GM12878 (cell line): ENCODE measurements around the gene PPP1R11. TPM values are rescaled to one million over a fixed set of nuclear protein-coding genes. Genes with fewer than 3 reads are reported as not detected.

ENCODE experiments used
- BACH1 ChIP-seq: fragments of 450-650 bp; IDR thresholded peaks from 2 replicates; pipeline ENCODE4 v1.6.1; 2017; ENCODE audit warnings: mild to moderate bottlenecking, borderline replicate concordance
- BMI1 ChIP-seq: fragments of 450-650 bp; IDR thresholded peaks from 2 replicates; pipeline ENCODE4 v1.6.1; 2016; ENCODE audit warnings: mild to moderate bottlenecking, moderate library complexity, borderline replicate concordance
- BRCA1 ChIP-seq: IDR thresholded peaks from 2 replicates; pipeline ENCODE4 v1.6.1; 2011; ENCODE audit warnings: low read depth, low read length, improper control_type of control experiment
- DPF2 ChIP-seq: fragments of 450-650 bp; IDR thresholded peaks from 2 replicates; pipeline ENCODE4 v1.6.1; 2017; ENCODE audit warnings: mild to moderate bottlenecking
- FOS ChIP-seq: IDR thresholded peaks from 3 replicates; pipeline ENCODE4 v1.6.1; 2011; ENCODE audit warnings: borderline replicate concordance; ENCODE audit not compliant: insufficient read length; ENCODE audit errors: extremely low read depth
- GATAD2B ChIP-seq: fragments of 450-650 bp; conservative IDR thresholded peaks from 2 replicates; pipeline ENCODE4 v1.6.1; 2017; ENCODE audit warnings: low read depth, mild to moderate bottlenecking, moderate library complexity
- HCFC1 ChIP-seq: fragments of 150-350 bp; IDR thresholded peaks from 2 replicates; pipeline ENCODE4 v1.6.1; 2014; ENCODE audit warnings: low read length
- IKZF2 ChIP-seq, 2 experiments: fragments of 450-650 bp; IDR thresholded peaks; 2 replicates each; pipeline ENCODE4 v1.6.1; 2017; ENCODE audit warnings: mild to moderate bottlenecking in 2 of 2, moderate library complexity in 2 of 2
- MEF2A ChIP-seq: IDR thresholded peaks from 2 replicates; pipeline ENCODE4 v1.6.1; 2011; ENCODE audit warnings: low read depth, mild to moderate bottlenecking, low read length, moderate library complexity; ENCODE audit not compliant: insufficient read depth
- NFYA ChIP-seq: IDR thresholded peaks from 2 replicates; pipeline ENCODE4 v1.6.1; 2011; ENCODE audit warnings: low read depth, mild to moderate bottlenecking, low read length, improper control_type of control experiment, borderline replicate concordance
- NRF1 ChIP-seq: conservative IDR thresholded peaks from 2 replicates; pipeline ENCODE4 v1.6.1; 2011; ENCODE audit warnings: mild to moderate bottlenecking, low read depth, low read length, improper control_type of control experiment
- PAX5 ChIP-seq: IDR thresholded peaks from 2 replicates; pipeline ENCODE4 v1.6.1; 2011; ENCODE audit warnings: low read depth, low read length, borderline replicate concordance
- RAD21 ChIP-seq: IDR thresholded peaks from 2 replicates; pipeline ENCODE4 v1.6.1; 2011; ENCODE audit warnings: mild to moderate bottlenecking, low read depth, low read length, moderate library complexity; ENCODE audit not compliant: insufficient read depth
- RFX5 ChIP-seq: IDR thresholded peaks from 2 replicates; pipeline ENCODE4 v1.6.1; 2011; ENCODE audit warnings: low read depth, low read length, improper control_type of control experiment
- TBL1XR1 ChIP-seq: IDR thresholded peaks from 2 replicates; pipeline ENCODE4 v1.6.1; 2012; ENCODE audit warnings: low read depth, low read length, improper control_type of control experiment
- ZBED1 ChIP-seq: IDR thresholded peaks from 2 replicates; pipeline ENCODE4 v1.6.1; 2016; ENCODE audit warnings: borderline replicate concordance
- polyA plus RNA-seq, 11 experiments: library from polyadenylated mRNA; depleted of rRNA in 4 of 11; unstranded in 6 of 11; stranded (reverse) in 5 of 11; fragments of >200 nt; fragmentation: Nextera tagmentation in 4 of 11; fragmentation: Illumina TruSeq in 1 of 11; extraction: Ambion mirVana in 4 of 11; extraction: Trizol in 1 of 11; gene quantifications; 1 replicate in 1 of 11; 2 replicates in 10 of 11; pipeline versions ENCODE4 v1.2.1 to v1.2.3, GENCODE V29; 2011 to 2016; ENCODE audit warnings: inconsistent platforms in 2 of 11, missing spikeins in 2 of 11, low read depth in 1 of 11
- total RNA-seq, 4 experiments: library from RNA; depleted of rRNA in 3 of 4; stranded (reverse); fragments of >200 nt in 3 of 4; fragmentation: Illumina TruSeq in 1 of 4; extraction: Trizol in 1 of 4; gene quantifications; 2 replicates each; pipeline versions ENCODE4 v1.2.1 to v1.2.3, GENCODE V29; 2013 to 2021
- TF ChIP-seq, protein P1 (sequence below): fragments of 150-350 bp; IDR thresholded peaks from 2 replicates; pipeline ENCODE4 v1.6.1; 2016; ENCODE audit warnings: low read depth, low read length
- TF ChIP-seq, protein P2 (sequence below): fragments of 450-650 bp; formaldehyde crosslinking; IDR thresholded peaks from 2 replicates; pipeline ENCODE4 v1.4.0; 2022; ENCODE audit warnings: mild to moderate bottlenecking, moderate library complexity
- TF ChIP-seq, protein P3 (sequence below): IDR thresholded peaks from 2 replicates; pipeline ENCODE4 v1.6.1; 2011; ENCODE audit warnings: borderline replicate concordance, low read depth, mild to moderate bottlenecking, moderate library complexity, mixed read lengths, low read length; ENCODE audit not compliant: insufficient read depth; ENCODE audit errors: extremely low read length
- TF ChIP-seq, protein P4 (sequence below): fragments of 450-650 bp; conservative IDR thresholded peaks from 2 replicates; pipeline ENCODE4 v1.6.1; 2017; ENCODE audit warnings: mild to moderate bottlenecking, moderate library complexity

The PPP1R11 gene
- total and polyA plus RNA-seq, 10 of the 15 experiments (the other 5 are each of a cell fraction or from before 2014, with no cell fraction given) = 12.6 to 56.1 (median 33.5) TPM

DNA sequence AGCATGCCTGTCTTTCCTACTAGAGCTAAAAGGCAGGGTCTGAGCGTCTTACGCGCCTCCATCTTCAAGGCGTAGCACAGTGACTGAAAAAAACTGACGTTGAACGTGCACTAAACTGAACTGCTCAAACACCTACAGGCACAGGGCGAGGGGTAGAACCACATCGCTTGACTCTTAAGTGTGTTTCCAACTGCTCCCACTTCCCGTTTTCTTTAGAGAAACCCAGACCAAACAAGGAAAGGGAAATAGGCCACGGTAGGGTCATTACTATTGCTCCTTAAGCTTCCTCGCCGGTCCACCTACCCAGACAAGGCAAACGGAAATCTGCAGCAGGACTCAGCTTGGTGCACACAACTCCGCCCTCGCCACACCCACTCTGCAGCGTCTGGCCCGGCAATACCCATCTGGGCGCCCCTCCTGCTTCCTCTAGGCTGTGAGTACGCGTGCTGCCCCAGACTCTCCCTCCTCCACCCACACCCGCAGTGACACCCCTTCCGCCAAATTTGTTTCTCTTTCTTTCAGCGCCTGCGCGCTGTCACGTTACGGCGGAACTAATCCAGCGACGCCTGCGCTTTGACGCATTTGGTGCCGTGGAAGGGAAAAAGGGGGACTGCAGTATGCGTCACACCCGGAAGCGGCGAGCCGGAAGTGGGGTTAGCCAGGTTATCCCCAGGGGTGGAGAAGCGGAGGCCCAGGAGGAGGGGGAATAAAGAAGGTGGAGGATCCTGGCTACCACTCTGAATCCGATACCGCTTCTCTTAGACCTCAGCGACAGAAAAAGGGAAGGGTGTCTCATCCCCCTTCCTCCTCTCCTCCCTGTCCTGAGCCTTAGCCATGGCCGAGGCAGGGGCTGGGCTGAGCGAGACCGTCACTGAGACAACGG lies at the start of gene PPP1R11 (continued):
- TF ChIP-seq, protein P1, sequence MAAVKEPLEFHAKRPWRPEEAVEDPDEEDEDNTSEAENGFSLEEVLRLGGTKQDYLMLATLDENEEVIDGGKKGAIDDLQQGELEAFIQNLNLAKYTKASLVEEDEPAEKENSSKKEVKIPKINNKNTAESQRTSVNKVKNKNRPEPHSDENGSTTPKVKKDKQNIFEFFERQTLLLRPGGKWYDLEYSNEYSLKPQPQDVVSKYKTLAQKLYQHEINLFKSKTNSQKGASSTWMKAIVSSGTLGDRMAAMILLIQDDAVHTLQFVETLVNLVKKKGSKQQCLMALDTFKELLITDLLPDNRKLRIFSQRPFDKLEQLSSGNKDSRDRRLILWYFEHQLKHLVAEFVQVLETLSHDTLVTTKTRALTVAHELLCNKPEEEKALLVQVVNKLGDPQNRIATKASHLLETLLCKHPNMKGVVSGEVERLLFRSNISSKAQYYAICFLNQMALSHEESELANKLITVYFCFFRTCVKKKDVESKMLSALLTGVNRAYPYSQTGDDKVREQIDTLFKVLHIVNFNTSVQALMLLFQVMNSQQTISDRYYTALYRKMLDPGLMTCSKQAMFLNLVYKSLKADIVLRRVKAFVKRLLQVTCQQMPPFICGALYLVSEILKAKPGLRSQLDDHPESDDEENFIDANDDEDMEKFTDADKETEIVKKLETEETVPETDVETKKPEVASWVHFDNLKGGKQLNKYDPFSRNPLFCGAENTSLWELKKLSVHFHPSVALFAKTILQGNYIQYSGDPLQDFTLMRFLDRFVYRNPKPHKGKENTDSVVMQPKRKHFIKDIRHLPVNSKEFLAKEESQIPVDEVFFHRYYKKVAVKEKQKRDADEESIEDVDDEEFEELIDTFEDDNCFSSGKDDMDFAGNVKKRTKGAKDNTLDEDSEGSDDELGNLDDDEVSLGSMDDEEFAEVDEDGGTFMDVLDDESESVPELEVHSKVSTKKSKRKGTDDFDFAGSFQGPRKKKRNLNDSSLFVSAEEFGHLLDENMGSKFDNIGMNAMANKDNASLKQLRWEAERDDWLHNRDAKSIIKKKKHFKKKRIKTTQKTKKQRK = no peak
- TF ChIP-seq, protein P2, sequence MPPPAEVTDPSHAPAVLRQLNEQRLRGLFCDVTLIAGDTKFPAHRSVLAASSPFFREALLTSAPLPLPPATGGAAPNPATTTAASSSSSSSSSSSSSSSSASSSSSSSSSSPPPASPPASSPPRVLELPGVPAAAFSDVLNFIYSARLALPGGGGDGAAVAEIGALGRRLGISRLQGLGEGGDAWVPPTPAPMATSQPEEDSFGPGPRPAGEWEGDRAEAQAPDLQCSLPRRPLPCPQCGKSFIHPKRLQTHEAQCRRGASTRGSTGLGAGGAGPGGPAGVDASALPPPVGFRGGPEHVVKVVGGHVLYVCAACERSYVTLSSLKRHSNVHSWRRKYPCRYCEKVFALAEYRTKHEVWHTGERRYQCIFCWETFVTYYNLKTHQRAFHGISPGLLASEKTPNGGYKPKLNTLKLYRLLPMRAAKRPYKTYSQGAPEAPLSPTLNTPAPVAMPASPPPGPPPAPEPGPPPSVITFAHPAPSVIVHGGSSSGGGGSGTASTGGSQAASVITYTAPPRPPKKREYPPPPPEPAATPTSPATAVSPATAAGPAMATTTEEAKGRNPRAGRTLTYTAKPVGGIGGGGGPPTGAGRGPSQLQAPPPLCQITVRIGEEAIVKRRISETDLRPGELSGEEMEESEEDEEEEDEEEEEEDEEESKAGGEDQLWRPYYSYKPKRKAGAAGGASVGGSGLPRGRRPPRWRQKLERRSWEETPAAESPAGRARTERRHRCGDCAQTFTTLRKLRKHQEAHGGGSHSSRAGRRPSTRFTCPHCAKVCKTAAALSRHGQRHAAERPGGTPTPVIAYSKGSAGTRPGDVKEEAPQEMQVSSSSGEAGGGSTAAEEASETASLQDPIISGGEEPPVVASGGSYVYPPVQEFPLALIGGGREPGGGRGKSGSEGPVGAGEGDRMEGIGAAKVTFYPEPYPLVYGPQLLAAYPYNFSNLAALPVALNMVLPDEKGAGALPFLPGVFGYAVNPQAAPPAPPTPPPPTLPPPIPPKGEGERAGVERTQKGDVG = no peak
- TF ChIP-seq TBL1XR1 (peak; percentile 30; the same call in 1 of the 2 replicates), MEF2A (0 out of 2 replicates have a peak, but pooled peaks have one; percentile 13), DPF2 (0 out of 2 replicates have a peak, but pooled peaks have one; percentile 18), NFYA (no peak), PAX5 (peak; percentile 77; the same call in 1 of the 2 replicates), RFX5 (peak; percentile 53; the same call in 1 of the 2 replicates), NRF1 (peak; percentile 94), FOS (no peak), HCFC1 (peak; percentile 86), RAD21 (no peak), ZBED1 (peak; percentile 70; the same call in 1 of the 2 replicates), GATAD2B (peak; percentile 77; the same call in 1 of the 2 replicates), BACH1 (0 out of 2 replicates have a peak, but pooled peaks have one; percentile 36), BRCA1 (no peak), BMI1 (no peak), IKZF2 (IDR thresholded peaks at IDR 0.05) (peak; percentile 57 to 65; a peak in 3 of 4 replicates)
- TF ChIP-seq, protein P3, sequence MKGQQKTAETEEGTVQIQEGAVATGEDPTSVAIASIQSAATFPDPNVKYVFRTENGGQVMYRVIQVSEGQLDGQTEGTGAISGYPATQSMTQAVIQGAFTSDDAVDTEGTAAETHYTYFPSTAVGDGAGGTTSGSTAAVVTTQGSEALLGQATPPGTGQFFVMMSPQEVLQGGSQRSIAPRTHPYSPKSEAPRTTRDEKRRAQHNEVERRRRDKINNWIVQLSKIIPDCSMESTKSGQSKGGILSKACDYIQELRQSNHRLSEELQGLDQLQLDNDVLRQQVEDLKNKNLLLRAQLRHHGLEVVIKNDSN = no peak
- TF ChIP-seq, protein P4, sequence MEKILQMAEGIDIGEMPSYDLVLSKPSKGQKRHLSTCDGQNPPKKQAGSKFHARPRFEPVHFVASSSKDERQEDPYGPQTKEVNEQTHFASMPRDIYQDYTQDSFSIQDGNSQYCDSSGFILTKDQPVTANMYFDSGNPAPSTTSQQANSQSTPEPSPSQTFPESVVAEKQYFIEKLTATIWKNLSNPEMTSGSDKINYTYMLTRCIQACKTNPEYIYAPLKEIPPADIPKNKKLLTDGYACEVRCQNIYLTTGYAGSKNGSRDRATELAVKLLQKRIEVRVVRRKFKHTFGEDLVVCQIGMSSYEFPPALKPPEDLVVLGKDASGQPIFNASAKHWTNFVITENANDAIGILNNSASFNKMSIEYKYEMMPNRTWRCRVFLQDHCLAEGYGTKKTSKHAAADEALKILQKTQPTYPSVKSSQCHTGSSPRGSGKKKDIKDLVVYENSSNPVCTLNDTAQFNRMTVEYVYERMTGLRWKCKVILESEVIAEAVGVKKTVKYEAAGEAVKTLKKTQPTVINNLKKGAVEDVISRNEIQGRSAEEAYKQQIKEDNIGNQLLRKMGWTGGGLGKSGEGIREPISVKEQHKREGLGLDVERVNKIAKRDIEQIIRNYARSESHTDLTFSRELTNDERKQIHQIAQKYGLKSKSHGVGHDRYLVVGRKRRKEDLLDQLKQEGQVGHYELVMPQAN = peak; percentile 86
